Measurements from ENCODE around the gene ADAM19.

DNA sequence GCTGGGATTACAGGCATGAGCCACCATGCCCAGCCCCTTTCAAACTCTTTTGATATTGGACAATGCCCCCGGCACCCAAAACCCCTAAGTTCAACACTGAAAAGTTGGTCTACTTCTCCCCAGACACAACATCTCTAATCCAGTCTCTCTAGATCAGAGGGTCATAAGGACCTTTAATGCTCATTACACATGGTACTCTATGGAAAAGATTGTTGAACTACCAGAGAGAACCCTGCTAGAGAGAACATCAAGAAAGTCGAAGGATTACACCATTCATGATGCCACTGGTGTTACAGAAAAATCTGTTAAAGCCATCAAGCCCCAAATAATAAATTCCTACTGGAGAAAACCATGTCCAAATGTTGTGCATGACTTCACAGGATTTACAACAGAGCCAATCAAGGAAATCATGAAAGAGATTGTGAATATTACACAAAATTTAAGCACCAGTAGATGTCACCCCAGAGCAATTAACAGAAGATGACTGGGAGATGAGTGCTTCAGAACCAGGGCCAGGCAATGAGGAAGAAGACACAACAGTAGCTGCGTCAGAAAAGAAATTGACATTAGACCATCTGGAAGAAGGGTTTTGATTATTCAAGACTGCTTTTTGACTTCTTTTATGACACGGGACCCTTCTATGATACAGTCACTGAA, 143.9 kb downstream of the ADAM19 start:
- TF ChIP-seq, protein P1, sequence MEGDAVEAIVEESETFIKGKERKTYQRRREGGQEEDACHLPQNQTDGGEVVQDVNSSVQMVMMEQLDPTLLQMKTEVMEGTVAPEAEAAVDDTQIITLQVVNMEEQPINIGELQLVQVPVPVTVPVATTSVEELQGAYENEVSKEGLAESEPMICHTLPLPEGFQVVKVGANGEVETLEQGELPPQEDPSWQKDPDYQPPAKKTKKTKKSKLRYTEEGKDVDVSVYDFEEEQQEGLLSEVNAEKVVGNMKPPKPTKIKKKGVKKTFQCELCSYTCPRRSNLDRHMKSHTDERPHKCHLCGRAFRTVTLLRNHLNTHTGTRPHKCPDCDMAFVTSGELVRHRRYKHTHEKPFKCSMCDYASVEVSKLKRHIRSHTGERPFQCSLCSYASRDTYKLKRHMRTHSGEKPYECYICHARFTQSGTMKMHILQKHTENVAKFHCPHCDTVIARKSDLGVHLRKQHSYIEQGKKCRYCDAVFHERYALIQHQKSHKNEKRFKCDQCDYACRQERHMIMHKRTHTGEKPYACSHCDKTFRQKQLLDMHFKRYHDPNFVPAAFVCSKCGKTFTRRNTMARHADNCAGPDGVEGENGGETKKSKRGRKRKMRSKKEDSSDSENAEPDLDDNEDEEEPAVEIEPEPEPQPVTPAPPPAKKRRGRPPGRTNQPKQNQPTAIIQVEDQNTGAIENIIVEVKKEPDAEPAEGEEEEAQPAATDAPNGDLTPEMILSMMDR (IDR thresholded peaks at IDR 0.05): peak; percentile 62
- TF ChIP-seq, protein P2, sequence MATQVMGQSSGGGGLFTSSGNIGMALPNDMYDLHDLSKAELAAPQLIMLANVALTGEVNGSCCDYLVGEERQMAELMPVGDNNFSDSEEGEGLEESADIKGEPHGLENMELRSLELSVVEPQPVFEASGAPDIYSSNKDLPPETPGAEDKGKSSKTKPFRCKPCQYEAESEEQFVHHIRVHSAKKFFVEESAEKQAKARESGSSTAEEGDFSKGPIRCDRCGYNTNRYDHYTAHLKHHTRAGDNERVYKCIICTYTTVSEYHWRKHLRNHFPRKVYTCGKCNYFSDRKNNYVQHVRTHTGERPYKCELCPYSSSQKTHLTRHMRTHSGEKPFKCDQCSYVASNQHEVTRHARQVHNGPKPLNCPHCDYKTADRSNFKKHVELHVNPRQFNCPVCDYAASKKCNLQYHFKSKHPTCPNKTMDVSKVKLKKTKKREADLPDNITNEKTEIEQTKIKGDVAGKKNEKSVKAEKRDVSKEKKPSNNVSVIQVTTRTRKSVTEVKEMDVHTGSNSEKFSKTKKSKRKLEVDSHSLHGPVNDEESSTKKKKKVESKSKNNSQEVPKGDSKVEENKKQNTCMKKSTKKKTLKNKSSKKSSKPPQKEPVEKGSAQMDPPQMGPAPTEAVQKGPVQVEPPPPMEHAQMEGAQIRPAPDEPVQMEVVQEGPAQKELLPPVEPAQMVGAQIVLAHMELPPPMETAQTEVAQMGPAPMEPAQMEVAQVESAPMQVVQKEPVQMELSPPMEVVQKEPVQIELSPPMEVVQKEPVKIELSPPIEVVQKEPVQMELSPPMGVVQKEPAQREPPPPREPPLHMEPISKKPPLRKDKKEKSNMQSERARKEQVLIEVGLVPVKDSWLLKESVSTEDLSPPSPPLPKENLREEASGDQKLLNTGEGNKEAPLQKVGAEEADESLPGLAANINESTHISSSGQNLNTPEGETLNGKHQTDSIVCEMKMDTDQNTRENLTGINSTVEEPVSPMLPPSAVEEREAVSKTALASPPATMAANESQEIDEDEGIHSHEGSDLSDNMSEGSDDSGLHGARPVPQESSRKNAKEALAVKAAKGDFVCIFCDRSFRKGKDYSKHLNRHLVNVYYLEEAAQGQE (IDR thresholded peaks at IDR 0.05; ENCODE audit: insufficient read depth in 1 of 2, low read depth in 2 of 2, low read length in 1 of 2): no peak

All from Panc1 (cell line).